Measurements from ENCODE around the gene ASB2. TPM values are rescaled to one million over a fixed set of nuclear protein-coding genes. Genes with fewer than 3 reads are reported as not detected.

ASB2 gene
- total RNA-seq, 4 donors from 2014 or later, result 22.1 to 35.8 (median 27.9) TPM

DNA sequence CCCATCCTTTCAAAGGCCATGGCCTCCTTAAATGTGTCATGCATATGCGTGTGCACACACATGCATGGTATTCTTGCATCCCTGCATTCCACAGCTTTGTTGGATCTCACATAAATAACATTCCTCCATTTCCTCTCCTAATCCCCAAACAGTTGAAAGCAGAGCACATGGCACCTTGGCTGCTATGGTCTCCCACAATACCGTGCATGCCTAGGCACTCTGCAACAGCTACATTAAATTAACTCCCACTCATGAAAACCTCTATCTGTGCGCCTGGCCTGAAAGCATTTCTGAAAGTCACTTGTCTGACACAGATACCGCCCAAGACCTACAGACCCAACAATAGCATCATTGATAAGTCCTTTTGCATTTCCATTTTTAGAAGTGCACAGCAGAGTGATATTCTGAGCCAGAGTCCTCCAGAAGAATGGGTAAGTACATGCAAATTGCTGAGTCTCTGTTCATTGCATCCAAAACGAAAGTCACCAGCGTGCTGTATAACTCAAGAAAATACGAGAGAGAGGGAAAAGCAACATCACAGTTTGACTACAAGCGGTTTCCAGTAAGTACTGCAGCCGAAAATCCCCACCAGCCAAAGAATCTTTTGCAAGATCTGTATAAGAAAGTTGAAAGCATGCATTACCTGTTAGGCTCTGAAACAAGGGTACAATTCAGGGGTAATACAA, 436 bp downstream of the ASB2 start:
- Histone ChIP-seq H3K36me3 (no peaks in the 10 kb centered on the region), H3K9me3 (no peaks in the 10 kb centered on the region), H3K27me3 (no peaks in the 10 kb centered on the region), H3K4me3 (peak overlapping the region; percentile 28 to 43 (median 28)), H3K27ac (peak overlapping the region; percentile 76 to 91 (median 85)), H3K4me1 (peaks cover 12 to 29% (median 24%) of the 10 kb centered on the region in 4 donors)
- WGBS, 2 donors (ENCODE audit: low coverage in 1 of 2), result 38 to 56% methylated on average over 6 to 9 of the region's 9 CpGs
- in situ Hi-C loops (cut with MboI; ENCODE audit: low pct_ligation_motif_present in 1 of 4, low pct_unique_long_range_greater_than_20kb in 1 of 4, low sequenced_read_pairs in 3 of 4) (no loop called here), intact Hi-C loops (cut with DNase I; ENCODE audit: low total_unique reads) (no loop called here)
- TF ChIP-seq EP300 (IDR thresholded peaks at IDR 0.05; ENCODE audit: low read depth) (no peak), POLR2AphosphoS5 (IDR thresholded peaks at IDR 0.05) (no peak), POLR2A (IDR thresholded peaks at IDR 0.05) (no peak)
- TF ChIP-seq, protein P1, sequence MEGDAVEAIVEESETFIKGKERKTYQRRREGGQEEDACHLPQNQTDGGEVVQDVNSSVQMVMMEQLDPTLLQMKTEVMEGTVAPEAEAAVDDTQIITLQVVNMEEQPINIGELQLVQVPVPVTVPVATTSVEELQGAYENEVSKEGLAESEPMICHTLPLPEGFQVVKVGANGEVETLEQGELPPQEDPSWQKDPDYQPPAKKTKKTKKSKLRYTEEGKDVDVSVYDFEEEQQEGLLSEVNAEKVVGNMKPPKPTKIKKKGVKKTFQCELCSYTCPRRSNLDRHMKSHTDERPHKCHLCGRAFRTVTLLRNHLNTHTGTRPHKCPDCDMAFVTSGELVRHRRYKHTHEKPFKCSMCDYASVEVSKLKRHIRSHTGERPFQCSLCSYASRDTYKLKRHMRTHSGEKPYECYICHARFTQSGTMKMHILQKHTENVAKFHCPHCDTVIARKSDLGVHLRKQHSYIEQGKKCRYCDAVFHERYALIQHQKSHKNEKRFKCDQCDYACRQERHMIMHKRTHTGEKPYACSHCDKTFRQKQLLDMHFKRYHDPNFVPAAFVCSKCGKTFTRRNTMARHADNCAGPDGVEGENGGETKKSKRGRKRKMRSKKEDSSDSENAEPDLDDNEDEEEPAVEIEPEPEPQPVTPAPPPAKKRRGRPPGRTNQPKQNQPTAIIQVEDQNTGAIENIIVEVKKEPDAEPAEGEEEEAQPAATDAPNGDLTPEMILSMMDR (IDR thresholded peaks at IDR 0.05), result peak in 1 of 5 experiments; percentile 30
- DNase-seq, result no peak

DNA sequence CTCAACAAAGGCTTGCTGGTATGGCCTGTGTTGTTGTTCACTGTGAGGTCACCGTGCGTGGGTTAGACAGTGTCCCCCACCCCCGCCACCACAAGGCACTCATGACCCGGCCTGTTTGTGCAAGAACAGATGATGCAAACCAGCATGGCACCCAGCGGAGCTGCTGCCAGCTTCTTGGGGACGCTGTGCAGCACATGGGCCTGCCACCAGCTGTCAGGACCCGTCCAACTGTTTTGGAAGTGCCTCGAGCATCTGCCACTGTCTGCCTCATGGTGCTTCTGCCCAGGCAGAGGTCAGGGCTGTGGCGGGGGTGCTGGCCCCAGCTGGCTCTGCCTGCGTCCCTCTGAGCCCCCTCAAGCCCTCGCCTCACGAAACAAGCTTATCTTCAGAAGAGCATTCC, 1.5 kb downstream of the ASB2 start:
- in situ Hi-C loops (cut with MboI; ENCODE audit: low pct_ligation_motif_present in 1 of 4, low pct_unique_long_range_greater_than_20kb in 1 of 4, low sequenced_read_pairs in 3 of 4), result no loop called here
- no peaks in the 10 kb centered on the region for H3K36me3 ChIP-seq
- H3K27me3 ChIP-seq, result no peaks in the 10 kb centered on the region
- TF ChIP-seq POLR2A (IDR thresholded peaks at IDR 0.05) (no peak), EP300 (IDR thresholded peaks at IDR 0.05; ENCODE audit: low read depth) (no peak), POLR2AphosphoS5 (IDR thresholded peaks at IDR 0.05) (no peak)
- TF ChIP-seq, protein P1 (IDR thresholded peaks at IDR 0.05), result no peak
- peaks cover 14 to 35% (median 27%) of the 10 kb centered on the region in 4 donors for H3K4me1 ChIP-seq
- intact Hi-C loops (cut with DNase I; ENCODE audit: low total_unique reads), result no loop called here
- H3K9me3 ChIP-seq, result no peaks in the 10 kb centered on the region
- no peak for DNase-seq
- peak overlapping the region in 3 of 4 donors; percentile 28 to 43 (median 29) for H3K4me3 ChIP-seq
- WGBS, 2 donors (ENCODE audit: low coverage in 1 of 2), result 76% methylated on average over 11 of the region's 12 CpGs; no CpG with 5 or more reads in 1 of the 2 donors
- peak overlapping the region; percentile 76 to 91 (median 85) for H3K27ac ChIP-seq

DNA sequence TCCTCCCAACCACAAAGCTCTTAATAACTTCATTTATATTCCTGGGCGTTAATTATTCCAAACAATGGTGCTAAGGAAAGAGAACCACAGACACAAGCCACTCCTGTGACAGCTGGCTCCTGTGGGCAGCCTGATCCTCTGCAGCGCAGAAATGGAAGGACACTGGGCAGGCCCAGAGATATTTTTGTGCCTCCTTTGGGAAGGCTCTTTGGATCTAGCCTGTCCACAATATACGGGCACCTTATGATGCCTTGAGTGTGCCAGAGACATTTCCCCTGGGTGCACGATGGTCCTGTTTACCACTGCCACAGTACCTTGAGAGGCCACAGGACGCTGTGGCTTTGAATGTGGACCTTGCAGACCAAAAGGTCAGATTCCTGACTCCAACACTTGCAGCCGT, 2.1 kb downstream of the ASB2 start:
- 40 to 89% methylated on average over 1 to 6 of the region's 6 CpGs for WGBS, 2 donors (ENCODE audit: low coverage in 1 of 2)
- peak overlapping the region in 3 of 4 donors; percentile 1 to 43 (median 28) for H3K4me3 ChIP-seq
- H3K27me3 ChIP-seq, result no peaks in the 10 kb centered on the region
- TF ChIP-seq EP300 (IDR thresholded peaks at IDR 0.05; ENCODE audit: low read depth), result no peak
- TF ChIP-seq POLR2AphosphoS5 (IDR thresholded peaks at IDR 0.05), result no peak
- TF ChIP-seq, protein P1 (IDR thresholded peaks at IDR 0.05), result no peak
- TF ChIP-seq POLR2A (IDR thresholded peaks at IDR 0.05), result no peak
- H3K36me3 ChIP-seq, result no peaks in the 10 kb centered on the region
- intact Hi-C loops (cut with DNase I; ENCODE audit: low total_unique reads), result no loop called here
- peak overlapping the region; percentile 76 to 91 (median 85) for H3K27ac ChIP-seq
- peaks cover 19 to 41% (median 31%) of the 10 kb centered on the region in 4 donors for H3K4me1 ChIP-seq
- H3K9me3 ChIP-seq, result no peaks in the 10 kb centered on the region
- in situ Hi-C loops (cut with MboI; ENCODE audit: low pct_ligation_motif_present in 1 of 4, low pct_unique_long_range_greater_than_20kb in 1 of 4, low sequenced_read_pairs in 3 of 4), result no loop called here
- DNase-seq, result no peak

DNA sequence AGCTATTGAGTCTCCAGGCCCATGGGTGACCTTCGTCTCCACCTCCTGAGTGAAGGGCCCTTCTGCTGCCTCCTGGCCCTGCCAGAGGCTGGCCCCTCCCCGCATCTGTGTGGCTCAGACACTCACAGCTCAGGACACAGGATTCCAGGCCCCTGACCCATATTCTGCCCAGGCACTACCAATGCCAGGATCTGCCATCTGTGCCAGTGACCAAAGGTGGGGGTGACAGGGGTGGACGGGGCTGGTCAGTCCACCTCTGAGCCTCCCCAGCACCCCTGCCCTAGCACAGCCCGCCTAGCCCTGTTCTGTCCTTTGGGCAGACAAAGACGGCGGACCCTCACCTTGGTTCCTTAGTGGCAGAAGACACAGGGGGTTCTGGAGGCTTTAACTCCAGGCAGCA, 2.8 kb downstream of the ASB2 start:
- Histone ChIP-seq H3K4me3 (peak overlapping the region in 2 of 4 donors; percentile 28 to 43), H3K9me3 (no peaks in the 10 kb centered on the region), H3K36me3 (no peaks in the 10 kb centered on the region), H3K27me3 (no peaks in the 10 kb centered on the region), H3K4me1 (peaks cover 19 to 39% (median 32%) of the 10 kb centered on the region in 4 donors), H3K27ac (peak overlapping the region; percentile 76 to 91 (median 85))
- in situ Hi-C loops (cut with MboI; ENCODE audit: low pct_ligation_motif_present in 1 of 4, low pct_unique_long_range_greater_than_20kb in 1 of 4, low sequenced_read_pairs in 3 of 4) (no loop called here), intact Hi-C loops (cut with DNase I; ENCODE audit: low total_unique reads) (no loop called here)
- TF ChIP-seq, protein P1 (IDR thresholded peaks at IDR 0.05), result no peak
- TF ChIP-seq EP300 (IDR thresholded peaks at IDR 0.05; ENCODE audit: low read depth) (no peak), POLR2A (IDR thresholded peaks at IDR 0.05) (no peak), POLR2AphosphoS5 (IDR thresholded peaks at IDR 0.05) (no peak)
- 86% methylated on average over 6 of the region's 6 CpGs; no CpG with 5 or more reads in 1 of the 2 donors for WGBS, 2 donors (ENCODE audit: low coverage in 1 of 2)
- DNase-seq, result no peak
